Activated T-cell treated with anti-CD3 and anti-CD28 coated beads, Interleukin-2, amount 50 U/mL, for 24 hours (primary cell): ENCODE measurements around the gene ATP8A1.

Experiments used
- DNase-seq: peaks from one replicate; pipeline ENCODE4 v3.0.0-alpha.2; 2020
- H3K27ac Mint-ChIP-seq: 2 replicates; pipeline ENCODE4 v1.8.0; 2020; ENCODE audit warnings: mild to moderate bottlenecking, mixed read lengths
- H3K27me3 Mint-ChIP-seq: 2 replicates; pipeline ENCODE4 v1.8.0; 2020; ENCODE audit warnings: mixed read lengths
- H3K36me3 Mint-ChIP-seq: 2 replicates; pipeline ENCODE4 v1.8.0; 2020; ENCODE audit warnings: low read depth, mixed read lengths
- H3K4me1 Mint-ChIP-seq: 2 replicates; pipeline ENCODE4 v1.8.0; 2020; ENCODE audit warnings: low read depth, mixed read lengths
- H3K4me3 Mint-ChIP-seq: 2 replicates; pipeline ENCODE4 v1.8.0; 2020; ENCODE audit warnings: mild to moderate bottlenecking, moderate library complexity, mixed read lengths
- H3K9me3 Mint-ChIP-seq: 2 replicates; pipeline ENCODE4 v1.8.0; 2020; ENCODE audit warnings: mixed read lengths

Gene ATP8A1

DNA sequence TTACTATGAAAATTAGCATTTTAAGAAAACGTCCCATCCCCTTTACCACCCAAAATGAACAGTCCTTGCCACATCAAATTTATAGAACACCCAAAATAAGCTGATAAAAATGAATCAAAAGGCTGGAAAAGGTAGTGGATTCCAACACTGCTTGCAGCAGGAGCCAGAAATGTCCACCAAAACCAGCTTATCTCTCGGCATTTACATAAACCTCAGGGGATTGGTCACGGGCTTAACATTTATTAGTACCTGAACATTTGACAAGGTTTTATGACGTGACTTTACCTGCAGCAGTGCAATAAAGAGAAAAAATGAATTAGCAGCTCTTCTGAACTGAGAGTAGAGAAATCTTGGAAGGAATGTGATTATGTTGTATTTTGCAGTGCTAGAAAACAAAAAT lies 31.6 kb downstream of the ATP8A1 start:
- H3K4me1 Mint-ChIP-seq, result peaks cover 48% of the 10 kb centered on the region
- no peak overlapping the region for H3K4me3 Mint-ChIP-seq
- peaks cover 67% of the 10 kb centered on the region for H3K36me3 Mint-ChIP-seq
- peaks cover 2% of the 10 kb centered on the region for H3K9me3 Mint-ChIP-seq
- H3K27ac Mint-ChIP-seq, result no peak overlapping the region
- H3K27me3 Mint-ChIP-seq, result no peaks in the 10 kb centered on the region
- no peak for DNase-seq

GRCh38 chr4:42624551-42624950 lies 32.4 kb downstream of the ATP8A1 start:
- Mint-ChIP-seq H3K27me3 (no peaks in the 10 kb centered on the region), H3K36me3 (peaks cover 73% of the 10 kb centered on the region), H3K4me3 (no peak overlapping the region), H3K27ac (no peak overlapping the region), H3K4me1 (peaks cover 41% of the 10 kb centered on the region), H3K9me3 (peaks cover 2% of the 10 kb centered on the region)
- no peak for DNase-seq

DNA sequence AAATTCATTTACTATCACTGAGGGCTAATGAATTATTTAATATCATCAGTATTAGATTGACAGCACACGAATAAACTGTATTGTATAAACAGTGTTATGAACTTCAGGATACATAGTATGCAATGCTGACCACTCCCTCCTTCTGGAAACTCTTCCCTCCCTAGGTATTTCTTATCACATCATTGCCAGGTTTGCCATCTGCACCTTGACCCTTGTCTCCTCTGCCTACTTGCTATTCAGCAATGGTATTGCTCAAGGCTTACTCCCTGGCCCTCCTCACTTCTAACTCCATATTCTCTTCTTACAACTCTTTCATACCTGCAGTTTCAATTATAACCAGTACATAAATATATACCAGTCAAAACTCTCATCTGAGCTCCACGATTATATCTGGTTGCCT lies 38.9 kb downstream of the ATP8A1 start:
- Mint-ChIP-seq H3K9me3 (no peaks in the 10 kb centered on the region), H3K27ac (no peak overlapping the region), H3K36me3 (peaks cover 82% of the 10 kb centered on the region), H3K4me3 (no peak overlapping the region), H3K27me3 (no peaks in the 10 kb centered on the region), H3K4me1 (no peaks in the 10 kb centered on the region)
- DNase-seq, result no peak

- H3K27ac Mint-ChIP-seq, result no peak overlapping the region
- no peaks in the 10 kb centered on the region for H3K9me3 Mint-ChIP-seq
- H3K4me1 Mint-ChIP-seq, result peaks cover 2% of the 10 kb centered on the region
- no peak for DNase-seq
- H3K36me3 Mint-ChIP-seq, result peaks cover 83% of the 10 kb centered on the region
- no peaks in the 10 kb centered on the region for H3K27me3 Mint-ChIP-seq
- H3K4me3 Mint-ChIP-seq, result no peak overlapping the region
Measured at GRCh38 chr4:42617030-42617429, 39.9 kb downstream of the ATP8A1 start.

- Mint-ChIP-seq H3K27ac (no peak overlapping the region), H3K4me3 (no peak overlapping the region), H3K27me3 (no peaks in the 10 kb centered on the region), H3K36me3 (peaks cover 83% of the 10 kb centered on the region), H3K4me1 (peaks cover 2% of the 10 kb centered on the region), H3K9me3 (no peaks in the 10 kb centered on the region)
- no peak for DNase-seq
Measured at GRCh38 chr4:42616572-42616971, 40.3 kb downstream of the ATP8A1 start.

GRCh38 chr4:42615131-42615763 lies 41.7 kb downstream of the ATP8A1 start:
- DNase-seq, result no peak
- peaks cover 83% of the 10 kb centered on the region for H3K36me3 Mint-ChIP-seq
- no peaks in the 10 kb centered on the region for H3K27me3 Mint-ChIP-seq
- H3K4me3 Mint-ChIP-seq, result no peak overlapping the region
- H3K9me3 Mint-ChIP-seq, result no peaks in the 10 kb centered on the region
- H3K27ac Mint-ChIP-seq, result no peak overlapping the region
- H3K4me1 Mint-ChIP-seq, result peaks cover 7% of the 10 kb centered on the region

- peaks cover 81% of the 10 kb centered on the region for H3K36me3 Mint-ChIP-seq
- peaks cover 23% of the 10 kb centered on the region for H3K4me1 Mint-ChIP-seq
- H3K27me3 Mint-ChIP-seq, result no peaks in the 10 kb centered on the region
- no peak overlapping the region for H3K4me3 Mint-ChIP-seq
- H3K9me3 Mint-ChIP-seq, result no peaks in the 10 kb centered on the region
- H3K27ac Mint-ChIP-seq, result no peak overlapping the region
- DNase-seq, result no peak
Measured at GRCh38 chr4:42612898-42613297, 44.0 kb downstream of the ATP8A1 start.

GRCh38 chr4:42610941-42611340 lies 46.0 kb downstream of the ATP8A1 start:
- H3K36me3 Mint-ChIP-seq, result peaks cover 83% of the 10 kb centered on the region
- no peaks in the 10 kb centered on the region for H3K9me3 Mint-ChIP-seq
- no peak overlapping the region for H3K27ac Mint-ChIP-seq
- H3K4me3 Mint-ChIP-seq, result no peak overlapping the region
- peaks cover 33% of the 10 kb centered on the region for H3K4me1 Mint-ChIP-seq
- no peaks in the 10 kb centered on the region for H3K27me3 Mint-ChIP-seq
- DNase-seq, result no peak

GRCh38 chr4:42609051-42609450 lies 47.9 kb downstream of the ATP8A1 start:
- Mint-ChIP-seq H3K9me3 (no peaks in the 10 kb centered on the region), H3K27ac (peak overlapping the region; percentile 1), H3K27me3 (no peaks in the 10 kb centered on the region), H3K4me1 (peaks cover 38% of the 10 kb centered on the region), H3K4me3 (no peak overlapping the region), H3K36me3 (peaks cover 82% of the 10 kb centered on the region)
- DNase-seq, result no peak

- no peaks in the 10 kb centered on the region for H3K27me3 Mint-ChIP-seq
- H3K4me3 Mint-ChIP-seq, result no peak overlapping the region
- H3K27ac Mint-ChIP-seq, result peak overlapping the region; percentile 30
- peaks cover 81% of the 10 kb centered on the region for H3K36me3 Mint-ChIP-seq
- no peak for DNase-seq
- H3K9me3 Mint-ChIP-seq, result no peaks in the 10 kb centered on the region
- H3K4me1 Mint-ChIP-seq, result peaks cover 38% of the 10 kb centered on the region
Measured at GRCh38 chr4:42608551-42608950, 48.4 kb downstream of the ATP8A1 start.

DNA sequence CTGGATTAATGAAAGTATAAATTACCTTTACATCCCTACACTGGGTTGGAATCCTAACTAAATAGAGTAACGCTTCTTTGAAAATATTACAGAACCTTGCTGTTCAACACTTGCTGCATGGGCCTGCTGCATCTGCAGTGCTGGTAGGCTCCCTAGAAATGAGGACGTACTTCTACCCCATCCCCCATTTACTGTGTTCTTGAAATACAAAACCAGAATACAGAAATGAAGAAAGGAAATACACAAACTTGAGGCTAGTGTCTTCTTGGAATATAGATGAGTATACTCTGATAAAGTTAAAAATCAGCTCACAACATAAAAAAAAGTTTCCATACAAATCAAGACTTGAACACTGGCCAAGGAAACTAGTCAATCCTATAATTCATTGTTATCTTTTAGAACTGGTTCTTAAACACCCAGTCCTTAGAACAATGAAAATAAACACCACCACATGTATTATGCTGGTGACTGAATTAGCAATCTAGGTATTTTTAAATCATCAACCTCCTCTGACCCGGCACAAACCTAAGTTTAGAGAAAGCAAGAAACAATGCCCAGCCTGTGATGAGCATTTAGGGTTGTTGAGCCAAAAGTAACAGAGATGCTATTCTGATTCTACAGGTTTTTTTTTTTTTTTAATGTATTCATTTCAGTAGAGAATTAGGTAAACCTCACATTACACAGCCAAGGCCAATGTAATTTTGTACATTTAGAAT lies 49.7 kb downstream of the ATP8A1 start:
- H3K27ac Mint-ChIP-seq, result peak overlapping the region; percentile 54
- no peaks in the 10 kb centered on the region for H3K9me3 Mint-ChIP-seq
- no peaks in the 10 kb centered on the region for H3K27me3 Mint-ChIP-seq
- DNase-seq, result no peak
- H3K4me3 Mint-ChIP-seq, result no peak overlapping the region
- peaks cover 76% of the 10 kb centered on the region for H3K36me3 Mint-ChIP-seq
- H3K4me1 Mint-ChIP-seq, result peaks cover 36% of the 10 kb centered on the region

- DNase-seq, result no peak
- H3K27me3 Mint-ChIP-seq, result no peaks in the 10 kb centered on the region
- peaks cover 61% of the 10 kb centered on the region for H3K36me3 Mint-ChIP-seq
- H3K27ac Mint-ChIP-seq, result no peak overlapping the region
- H3K4me1 Mint-ChIP-seq, result peaks cover 31% of the 10 kb centered on the region
- H3K9me3 Mint-ChIP-seq, result no peaks in the 10 kb centered on the region
- no peak overlapping the region for H3K4me3 Mint-ChIP-seq
Measured at GRCh38 chr4:42605264-42605663, 51.6 kb downstream of the ATP8A1 start.

DNA sequence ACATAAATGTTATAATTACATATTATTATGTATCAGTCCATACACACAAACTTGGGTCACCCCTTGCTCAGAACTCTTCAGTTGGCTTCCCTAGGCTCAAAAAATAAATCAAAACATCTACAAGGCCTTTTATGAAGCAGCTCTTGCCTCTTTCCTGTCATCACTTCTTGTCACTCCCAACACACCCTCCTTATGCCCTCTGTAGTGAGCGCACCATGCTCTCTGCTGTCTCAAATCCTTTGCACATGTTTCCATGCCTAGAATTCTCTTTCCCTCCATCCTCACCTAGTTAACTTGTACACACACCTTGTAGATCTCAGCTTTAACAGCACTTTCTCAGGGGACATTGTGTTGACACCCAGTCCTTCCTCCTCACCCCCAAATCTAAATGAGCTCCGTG lies 53.0 kb downstream of the ATP8A1 start:
- no peaks in the 10 kb centered on the region for H3K9me3 Mint-ChIP-seq
- peaks cover 58% of the 10 kb centered on the region for H3K36me3 Mint-ChIP-seq
- no peak overlapping the region for H3K4me3 Mint-ChIP-seq
- no peaks in the 10 kb centered on the region for H3K27me3 Mint-ChIP-seq
- peaks cover 19% of the 10 kb centered on the region for H3K4me1 Mint-ChIP-seq
- no peak for DNase-seq
- H3K27ac Mint-ChIP-seq, result no peak overlapping the region

DNA sequence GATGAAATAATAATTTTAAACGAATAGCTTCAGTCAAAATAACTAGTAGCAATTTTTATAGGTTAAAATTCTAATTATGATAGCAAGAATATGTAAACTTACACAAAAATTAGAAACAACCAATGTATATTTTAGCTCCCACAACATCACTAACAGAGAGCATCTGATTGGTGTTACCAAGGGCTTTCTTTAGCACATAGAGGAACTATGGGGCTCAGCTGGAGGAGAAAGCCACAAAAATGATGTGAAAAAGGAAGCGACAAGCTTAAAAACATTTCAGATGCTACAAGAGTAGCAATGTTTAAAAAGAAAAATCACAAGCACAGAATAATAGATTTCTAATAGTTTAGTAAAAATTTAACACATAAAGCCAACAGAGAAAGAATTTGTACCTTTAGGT lies 56.3 kb downstream of the ATP8A1 start:
- H3K27ac Mint-ChIP-seq, result no peak overlapping the region
- H3K4me1 Mint-ChIP-seq, result peaks cover 3% of the 10 kb centered on the region
- H3K9me3 Mint-ChIP-seq, result no peaks in the 10 kb centered on the region
- peaks cover 50% of the 10 kb centered on the region for H3K36me3 Mint-ChIP-seq
- no peaks in the 10 kb centered on the region for H3K27me3 Mint-ChIP-seq
- H3K4me3 Mint-ChIP-seq, result no peak overlapping the region
- DNase-seq, result no peak

- no peak overlapping the region for H3K27ac Mint-ChIP-seq
- H3K4me1 Mint-ChIP-seq, result no peaks in the 10 kb centered on the region
- H3K27me3 Mint-ChIP-seq, result no peaks in the 10 kb centered on the region
- peaks cover 45% of the 10 kb centered on the region for H3K36me3 Mint-ChIP-seq
- no peak overlapping the region for H3K4me3 Mint-ChIP-seq
- H3K9me3 Mint-ChIP-seq, result no peaks in the 10 kb centered on the region
- no peak for DNase-seq
Measured at GRCh38 chr4:42596918-42597317, 60.0 kb downstream of the ATP8A1 start.
